ENCODE results near the gene CDC37. TPM values are rescaled to one million over a fixed set of nuclear protein-coding genes. Genes with fewer than 3 reads are reported as not detected.
A peak's percentile ranks its signal among the peaks of the same experiment; 100 is the strongest.

The CDC37 gene
- total and polyA plus RNA-seq, 2 experiments from 2014 or later = 183 to 280 TPM

DNA sequence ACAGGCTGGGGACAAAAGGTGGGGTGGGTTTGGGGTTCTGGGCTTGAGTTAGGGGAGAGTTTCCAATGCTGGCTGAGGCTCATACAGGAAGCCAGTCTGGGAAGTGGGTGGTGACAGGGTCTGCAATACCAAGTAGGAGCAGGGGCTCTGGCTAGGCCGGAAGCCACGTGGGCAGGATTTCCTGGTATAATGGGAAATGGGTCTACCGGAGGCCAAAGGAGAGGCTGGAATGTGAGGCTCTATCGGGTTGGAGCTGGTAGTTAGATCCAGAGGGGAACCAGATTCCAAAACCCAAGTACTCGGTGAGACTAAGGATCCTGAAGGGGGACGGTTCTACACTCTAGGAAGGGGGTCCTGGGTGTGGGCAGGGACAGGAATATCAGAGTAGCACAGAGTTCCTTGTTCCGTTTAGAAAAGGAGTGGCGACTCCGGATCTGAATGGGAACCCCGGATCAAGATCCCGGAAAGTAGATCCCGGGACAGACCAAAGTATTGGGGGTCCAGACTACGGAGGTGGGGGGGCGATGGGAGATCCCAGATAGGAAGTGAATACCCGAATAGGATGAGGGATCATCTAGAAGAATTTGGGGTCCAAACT lies 802 bp downstream of the CDC37 start:
- Histone ChIP-seq H3K36me3 (ENCODE audit: insufficient read depth) (no peaks in the 10 kb centered on the region), H3K4me3 (peak overlapping the region; percentile 99), H2AFZ (no peak overlapping the region), H4K20me1 (replicated peaks; ENCODE audit: insufficient read depth) (peaks cover 33% of the 10 kb centered on the region), H3K9me2 (ENCODE audit: insufficient read depth) (no peaks in the 10 kb centered on the region), H3K4me2 (peak overlapping the region; percentile 95), H3K4me1 (ENCODE audit: insufficient read depth) (peaks cover 10% of the 10 kb centered on the region; the same call in 1 of the 2 replicates), H3K79me2 (replicated peaks; ENCODE audit: insufficient read depth) (peaks cover 55% of the 10 kb centered on the region), H3F3A (replicated peaks; ENCODE audit: low read depth) (peaks cover 13% of the 10 kb centered on the region; the same call in 1 of the 2 replicates), H3K27me3 (ENCODE audit: insufficient read depth) (peaks cover 29% of the 10 kb centered on the region), H3K27ac (ENCODE audit: low read depth) (no peak overlapping the region)
- Mint-ChIP-seq H3K4me1 (peaks cover 20% of the 10 kb centered on the region), H3K27ac (peak overlapping the region; percentile 97), H3K36me3 (ENCODE audit: low read depth) (peaks cover 16% of the 10 kb centered on the region), H3K9me3 (no peaks in the 10 kb centered on the region), H3K4me3 (peak overlapping the region; percentile 97), H3K27me3 (ENCODE audit: insufficient read depth, low read depth, poor library complexity) (peaks cover 31% of the 10 kb centered on the region)
- TF ChIP-seq, protein P1, sequence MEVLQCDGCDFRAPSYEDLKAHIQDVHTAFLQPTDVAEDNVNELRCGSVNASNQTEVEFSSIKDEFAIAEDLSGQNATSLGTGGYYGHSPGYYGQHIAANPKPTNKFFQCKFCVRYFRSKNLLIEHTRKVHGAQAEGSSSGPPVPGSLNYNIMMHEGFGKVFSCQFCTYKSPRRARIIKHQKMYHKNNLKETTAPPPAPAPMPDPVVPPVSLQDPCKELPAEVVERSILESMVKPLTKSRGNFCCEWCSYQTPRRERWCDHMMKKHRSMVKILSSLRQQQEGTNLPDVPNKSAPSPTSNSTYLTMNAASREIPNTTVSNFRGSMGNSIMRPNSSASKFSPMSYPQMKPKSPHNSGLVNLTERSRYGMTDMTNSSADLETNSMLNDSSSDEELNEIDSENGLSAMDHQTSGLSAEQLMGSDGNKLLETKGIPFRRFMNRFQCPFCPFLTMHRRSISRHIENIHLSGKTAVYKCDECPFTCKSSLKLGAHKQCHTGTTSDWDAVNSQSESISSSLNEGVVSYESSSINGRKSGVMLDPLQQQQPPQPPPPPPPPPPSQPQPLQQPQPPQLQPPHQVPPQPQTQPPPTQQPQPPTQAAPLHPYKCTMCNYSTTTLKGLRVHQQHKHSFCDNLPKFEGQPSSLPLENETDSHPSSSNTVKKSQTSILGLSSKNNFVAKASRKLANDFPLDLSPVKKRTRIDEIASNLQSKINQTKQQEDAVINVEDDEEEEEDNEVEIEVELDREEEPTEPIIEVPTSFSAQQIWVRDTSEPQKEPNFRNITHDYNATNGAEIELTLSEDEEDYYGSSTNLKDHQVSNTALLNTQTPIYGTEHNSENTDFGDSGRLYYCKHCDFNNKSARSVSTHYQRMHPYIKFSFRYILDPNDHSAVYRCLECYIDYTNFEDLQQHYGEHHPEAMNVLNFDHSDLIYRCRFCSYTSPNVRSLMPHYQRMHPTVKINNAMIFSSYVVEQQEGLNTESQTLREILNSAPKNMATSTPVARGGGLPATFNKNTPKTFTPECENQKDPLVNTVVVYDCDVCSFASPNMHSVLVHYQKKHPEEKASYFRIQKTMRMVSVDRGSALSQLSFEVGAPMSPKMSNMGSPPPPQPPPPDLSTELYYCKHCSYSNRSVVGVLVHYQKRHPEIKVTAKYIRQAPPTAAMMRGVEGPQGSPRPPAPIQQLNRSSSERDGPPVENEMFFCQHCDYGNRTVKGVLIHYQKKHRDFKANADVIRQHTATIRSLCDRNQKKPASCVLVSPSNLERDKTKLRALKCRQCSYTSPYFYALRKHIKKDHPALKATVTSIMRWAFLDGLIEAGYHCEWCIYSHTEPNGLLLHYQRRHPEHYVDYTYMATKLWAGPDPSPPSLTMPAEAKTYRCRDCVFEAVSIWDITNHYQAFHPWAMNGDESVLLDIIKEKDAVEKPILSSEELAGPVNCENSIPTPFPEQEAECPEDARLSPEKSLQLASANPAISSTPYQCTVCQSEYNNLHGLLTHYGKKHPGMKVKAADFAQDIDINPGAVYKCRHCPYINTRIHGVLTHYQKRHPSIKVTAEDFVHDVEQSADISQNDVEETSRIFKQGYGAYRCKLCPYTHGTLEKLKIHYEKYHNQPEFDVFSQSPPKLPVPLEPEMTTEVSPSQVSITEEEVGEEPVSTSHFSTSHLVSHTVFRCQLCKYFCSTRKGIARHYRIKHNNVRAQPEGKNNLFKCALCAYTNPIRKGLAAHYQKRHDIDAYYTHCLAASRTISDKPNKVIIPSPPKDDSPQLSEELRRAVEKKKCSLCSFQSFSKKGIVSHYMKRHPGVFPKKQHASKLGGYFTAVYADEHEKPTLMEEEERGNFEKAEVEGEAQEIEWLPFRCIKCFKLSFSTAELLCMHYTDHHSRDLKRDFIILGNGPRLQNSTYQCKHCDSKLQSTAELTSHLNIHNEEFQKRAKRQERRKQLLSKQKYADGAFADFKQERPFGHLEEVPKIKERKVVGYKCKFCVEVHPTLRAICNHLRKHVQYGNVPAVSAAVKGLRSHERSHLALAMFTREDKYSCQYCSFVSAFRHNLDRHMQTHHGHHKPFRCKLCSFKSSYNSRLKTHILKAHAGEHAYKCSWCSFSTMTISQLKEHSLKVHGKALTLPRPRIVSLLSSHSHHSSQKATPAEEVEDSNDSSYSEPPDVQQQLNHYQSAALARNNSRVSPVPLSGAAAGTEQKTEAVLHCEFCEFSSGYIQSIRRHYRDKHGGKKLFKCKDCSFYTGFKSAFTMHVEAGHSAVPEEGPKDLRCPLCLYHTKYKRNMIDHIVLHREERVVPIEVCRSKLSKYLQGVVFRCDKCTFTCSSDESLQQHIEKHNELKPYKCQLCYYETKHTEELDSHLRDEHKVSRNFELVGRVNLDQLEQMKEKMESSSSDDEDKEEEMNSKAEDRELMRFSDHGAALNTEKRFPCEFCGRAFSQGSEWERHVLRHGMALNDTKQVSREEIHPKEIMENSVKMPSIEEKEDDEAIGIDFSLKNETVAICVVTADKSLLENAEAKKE (CRISPR knock-in tag; IDR thresholded peaks at IDR 0.05) = no peak
- no peak for TF ChIP-seq ETS1 (IDR thresholded peaks at IDR 0.05)
- TF ChIP-seq STAT1 (IDR thresholded peaks at IDR 0.05; ENCODE audit: unreplicated experiment) = no peak
- TF ChIP-seq ZNF331 (CRISPR knock-in tag; IDR thresholded peaks at IDR 0.05; ENCODE audit: low read depth) = no peak
- TF ChIP-seq NANOG (IDR thresholded peaks at IDR 0.05; ENCODE audit: borderline replicate concordance) = no peak
- TF ChIP-seq EZH2phosphoT487 (IDR thresholded peaks at IDR 0.05; ENCODE audit: unreplicated experiment) = no peak
- no peak for TF ChIP-seq CREB1 (CRISPR knock-in tag; IDR thresholded peaks at IDR 0.05; ENCODE audit: low read depth)
- TF ChIP-seq, protein P2, sequence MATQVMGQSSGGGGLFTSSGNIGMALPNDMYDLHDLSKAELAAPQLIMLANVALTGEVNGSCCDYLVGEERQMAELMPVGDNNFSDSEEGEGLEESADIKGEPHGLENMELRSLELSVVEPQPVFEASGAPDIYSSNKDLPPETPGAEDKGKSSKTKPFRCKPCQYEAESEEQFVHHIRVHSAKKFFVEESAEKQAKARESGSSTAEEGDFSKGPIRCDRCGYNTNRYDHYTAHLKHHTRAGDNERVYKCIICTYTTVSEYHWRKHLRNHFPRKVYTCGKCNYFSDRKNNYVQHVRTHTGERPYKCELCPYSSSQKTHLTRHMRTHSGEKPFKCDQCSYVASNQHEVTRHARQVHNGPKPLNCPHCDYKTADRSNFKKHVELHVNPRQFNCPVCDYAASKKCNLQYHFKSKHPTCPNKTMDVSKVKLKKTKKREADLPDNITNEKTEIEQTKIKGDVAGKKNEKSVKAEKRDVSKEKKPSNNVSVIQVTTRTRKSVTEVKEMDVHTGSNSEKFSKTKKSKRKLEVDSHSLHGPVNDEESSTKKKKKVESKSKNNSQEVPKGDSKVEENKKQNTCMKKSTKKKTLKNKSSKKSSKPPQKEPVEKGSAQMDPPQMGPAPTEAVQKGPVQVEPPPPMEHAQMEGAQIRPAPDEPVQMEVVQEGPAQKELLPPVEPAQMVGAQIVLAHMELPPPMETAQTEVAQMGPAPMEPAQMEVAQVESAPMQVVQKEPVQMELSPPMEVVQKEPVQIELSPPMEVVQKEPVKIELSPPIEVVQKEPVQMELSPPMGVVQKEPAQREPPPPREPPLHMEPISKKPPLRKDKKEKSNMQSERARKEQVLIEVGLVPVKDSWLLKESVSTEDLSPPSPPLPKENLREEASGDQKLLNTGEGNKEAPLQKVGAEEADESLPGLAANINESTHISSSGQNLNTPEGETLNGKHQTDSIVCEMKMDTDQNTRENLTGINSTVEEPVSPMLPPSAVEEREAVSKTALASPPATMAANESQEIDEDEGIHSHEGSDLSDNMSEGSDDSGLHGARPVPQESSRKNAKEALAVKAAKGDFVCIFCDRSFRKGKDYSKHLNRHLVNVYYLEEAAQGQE (IDR thresholded peaks at IDR 0.05; ENCODE audit: unreplicated experiment) = no peak
- TF ChIP-seq POLR2AphosphoS5 (IDR thresholded peaks at IDR 0.05; ENCODE audit: low read depth) = no peak
- TF ChIP-seq CTCF (conservative IDR thresholded peaks at IDR 0.05; ENCODE audit: low read depth in 2 of 2) = no peak
- TF ChIP-seq JUNB (IDR thresholded peaks at IDR 0.05; ENCODE audit: unreplicated experiment) = no peak
- no peak for TF ChIP-seq ZNF114 (CRISPR knock-in tag; IDR thresholded peaks at IDR 0.05)
- no peak for TF ChIP-seq EZH2 (IDR thresholded peaks at IDR 0.05; ENCODE audit: low read depth, unreplicated experiment)
- ATAC-seq (no peak), DNase-seq (ENCODE audit: low spot score) (peak; percentile 34)
